ENCODE results near the gene PIN4. TPM values are rescaled to one million over a fixed set of nuclear protein-coding genes. Genes with fewer than 3 reads are reported as not detected.

The PIN4 gene
- total and polyA plus RNA-seq, 2 of the 8 experiments (the other 6 are each of a cell fraction or from before 2014, with no cell fraction given), result 4.8 to 9.4 TPM

- no peaks in the 10 kb centered on the region for H3K79me1 ChIP-seq (ENCODE audit: low read depth, low read length)
- H4K8ac ChIP-seq (ENCODE audit: extremely low read depth, insufficient read depth, low read length), result no peak overlapping the region
- H2BK15ac ChIP-seq (ENCODE audit: low read length), result no peak overlapping the region
- no peaks in the 10 kb centered on the region for H3K4me1 ChIP-seq (replicated peaks in 1 of 4; ENCODE audit: control insufficient read depth in 3 of 4, insufficient read depth in 4 of 4, low read length in 3 of 4)
- WGBS, 2 experiments (ENCODE audit: extremely low coverage in 1 of 2, insufficient coverage in 1 of 2, insufficient read length in 1 of 2, insufficient replicate concordance in 2 of 2, low coverage in 1 of 2, low lambda C conversion rate in 2 of 2, missing lambda C conversion rate in 1 of 2), result 91% methylated on average over 2 of the region's 2 CpGs; no CpG with 5 or more reads in 1 of the 2 experiments
- H4K91ac ChIP-seq (replicated peaks; ENCODE audit: insufficient read length, low read length), result no peak overlapping the region
- H2BK5ac ChIP-seq (ENCODE audit: low read depth, low read length), result no peak overlapping the region
- FAIRE-seq (no peak), DNase-seq (ENCODE audit: low read depth in 1 of 2, low spot score in 2 of 2) (no peak)
- CTCF ChIA-PET (ENCODE audit: partially characterized antibody), result no interaction called here
- H4K5ac ChIP-seq (ENCODE audit: insufficient read length, low read depth, low read length), result no peak overlapping the region
- no peak overlapping the region for H3K27ac ChIP-seq (ENCODE audit: low read depth, low read length)
- no peaks in the 10 kb centered on the region for H4K20me1 ChIP-seq (replicated peaks in 1 of 2; ENCODE audit: control insufficient read depth in 1 of 2, insufficient read depth in 2 of 2, low read length in 2 of 2)
- no peak overlapping the region for H3K4ac ChIP-seq (replicated peaks; ENCODE audit: insufficient read length, low read depth, low read length)
- no peak overlapping the region for H2BK12ac ChIP-seq (ENCODE audit: low read depth, low read length)
- H3K9ac ChIP-seq (replicated peaks in 1 of 4; ENCODE audit: extremely low read depth in 1 of 4, low read depth in 3 of 4, low read length in 3 of 4), result no peak overlapping the region
- H2AFZ ChIP-seq (ENCODE audit: low read length), result no peak overlapping the region
- H3K18ac ChIP-seq (ENCODE audit: extremely low read depth, low read length), result no peak overlapping the region
- POLR2A ChIA-PET (ENCODE audit: partially characterized antibody), result no interaction called here
- no peaks in the 10 kb centered on the region; the same call in 1 of the 2 replicates for H3K23me2 ChIP-seq (ENCODE audit: low read depth, low read length)
- H2BK120ac ChIP-seq (replicated peaks; ENCODE audit: low read depth, low read length), result no peak overlapping the region
- H3K79me2 ChIP-seq (ENCODE audit: control insufficient read depth in 1 of 2, insufficient read depth in 2 of 2, low read length in 2 of 2), result no peaks in the 10 kb centered on the region
- no peak overlapping the region for H2BK20ac ChIP-seq (ENCODE audit: low read length)
- no peak overlapping the region for H3K4me2 ChIP-seq (ENCODE audit: insufficient read depth in 1 of 2, low read depth in 2 of 2, low read length in 2 of 2)
- H3K9me3 ChIP-seq (ENCODE audit: insufficient read depth in 2 of 2, low read depth in 1 of 2, low read length in 1 of 2), result no peaks in the 10 kb centered on the region
- H3K36me3 ChIP-seq (ENCODE audit: control insufficient read depth in 2 of 4, insufficient read depth in 4 of 4, low read length in 3 of 4), result no peaks in the 10 kb centered on the region
- no peak overlapping the region for H2AK5ac ChIP-seq (ENCODE audit: low read depth, low read length)
- no peak overlapping the region for H3K14ac ChIP-seq (ENCODE audit: insufficient read length)
- H3K56ac ChIP-seq (replicated peaks; ENCODE audit: insufficient read length, low read depth, low read length), result no peak overlapping the region
- H3K27me3 ChIP-seq (replicated peaks in 1 of 4; ENCODE audit: control insufficient read depth in 3 of 4, extremely low read depth in 1 of 4, insufficient read depth in 3 of 4, low read length in 3 of 4), result no peaks in the 10 kb centered on the region
- H3K4me3 ChIP-seq (ENCODE audit: extremely low read depth in 1 of 4, insufficient read depth in 2 of 4, low read depth in 3 of 4, low read length in 4 of 4), result no peak overlapping the region
- no peak overlapping the region for H3K23ac ChIP-seq (ENCODE audit: insufficient read length)
- TF ChIP-seq SP1 (IDR thresholded peaks at IDR 0.05; ENCODE audit: low read depth, low read length) (no peak), SRF (IDR thresholded peaks at IDR 0.05; ENCODE audit: low read depth, low read length) (no peak), POU5F1 (IDR thresholded peaks at IDR 0.05; ENCODE audit: low read depth, low read length) (no peak), CTBP2 (IDR thresholded peaks at IDR 0.05; ENCODE audit: borderline replicate concordance, insufficient read depth, insufficient read length, low read length) (no peak), POLR2A (IDR thresholded peaks at IDR 0.05; ENCODE audit: control extremely low read depth in 1 of 2, low read depth in 2 of 2, low read length in 2 of 2) (no peak), HDAC2 (IDR thresholded peaks at IDR 0.05; ENCODE audit: borderline replicate concordance in 1 of 2, low read depth in 2 of 2, low read length in 2 of 2) (no peak), TAF7 (optimal IDR thresholded peaks at IDR 0.05; ENCODE audit: borderline replicate concordance, low read depth, low read length) (no peak), SUZ12 (IDR thresholded peaks at IDR 0.05; ENCODE audit: low read length) (no peak), RBBP5 (IDR thresholded peaks at IDR 0.05; ENCODE audit: borderline replicate concordance, low read depth, low read length) (no peak), MAFK (IDR thresholded peaks at IDR 0.05; ENCODE audit: low read depth, low read length) (no peak), ASH2L (IDR thresholded peaks at IDR 0.05; ENCODE audit: low read length) (no peak), HDAC6 (IDR thresholded peaks at IDR 0.05; ENCODE audit: low read depth, low read length) (no peak), SIRT6 (IDR thresholded peaks at IDR 0.05; ENCODE audit: low read length) (no peak), EZH2 (IDR thresholded peaks at IDR 0.05; ENCODE audit: low read depth, low read length, severe bottlenecking) (no peak), SIX5 (IDR thresholded peaks at IDR 0.05; ENCODE audit: low read depth, low read length) (no peak)
Observed at GRCh38 chrX:72146527-72146926, 35.0 kb upstream of the PIN4 start.

Data from H1 (cell line).